GM12874 (cell line): Measurements from ENCODE around the gene KRTAP3-3.

Source experiments
- CTCF ChIP-seq: IDR thresholded peaks from 2 replicates; pipeline ENCODE4 v1.5.1; 2011; ENCODE audit warnings: low read depth, mild to moderate bottlenecking, control low read depth, low read length, moderate library complexity; ENCODE audit not compliant: insufficient read depth

KRTAP3-3 gene

GRCh38 chr17:40993084-40993483 is 880 bp downstream of the KRTAP3-3 start:
- no peak for TF ChIP-seq CTCF

- TF ChIP-seq CTCF = no peak
These were observed 1.3 kb downstream of the KRTAP3-3 start for GRCh38 chr17:40992666-40993065.

- no peak for TF ChIP-seq CTCF
These were observed 7.0 kb downstream of the KRTAP3-3 start for GRCh38 chr17:40986920-40987319.

GRCh38 chr17:40984226-40984625 is 9.7 kb downstream of the KRTAP3-3 start, which contains the start of gene KRT40:
Gene KRT40 (minus strand): TSS chr17:40984326. CDS start chr17:40984273, 53 bp downstream.
- no peak for TF ChIP-seq CTCF

- TF ChIP-seq CTCF = no peak
These were observed 12.8 kb downstream of the KRTAP3-3 start for GRCh38 chr17:40981115-40981514.

- no peak for TF ChIP-seq CTCF
These were observed 13.4 kb downstream of the KRTAP3-3 start for GRCh38 chr17:40980596-40980995.

- TF ChIP-seq CTCF = no peak
These were observed 13.8 kb downstream of the KRTAP3-3 start for GRCh38 chr17:40980117-40980516.
